ENCODE measurements around the gene HSPA1B.

GRCh38 chr6:31791324-31792089 is 36.0 kb upstream of the HSPA1B start:
- TF ChIP-seq CTCF (IDR thresholded peaks at IDR 0.05) (peak in 4 of 6 experiments; percentile 43 to 54 (median 48)), POLR2A (IDR thresholded peaks at IDR 0.05) (no peak)

Data from Peyer's patch (tissue), 4 donors.